Endothelial cell of umbilical vein (primary cell): ENCODE results near the gene MYZAP. TPM values are rescaled to one million over a fixed set of nuclear protein-coding genes. Genes with fewer than 3 reads are reported as not detected.

Experiments
- BruUV-seq: library from RNA; stranded (reverse); fragments of 400-500 nt; replicated peaks from 2 replicates; lab custom pipeline; 2021; lab: Mats Ljungman, UMichigan
- CTCF ChIA-PET: fragments of 300-600, 350-600 bp; sonication (Branson Sonifier 250); formaldehyde crosslinking; loops from one replicate; lab custom pipeline; 2021; ENCODE audit warnings: antibody characterized with exemption, inconsistent platforms; lab: Charles Lee
- POLR2A ChIA-PET: fragments of 300-600, 350-600 bp; sonication (Branson Sonifier 250); formaldehyde crosslinking; loops from one replicate; lab custom pipeline; 2021; ENCODE audit warnings: antibody characterized with exemption, inconsistent platforms; lab: Charles Lee
- DNase-seq: peaks from one replicate; pipeline ENCODE4 v3.0.0-alpha.2; 2011; ENCODE audit warnings: low read depth, low spot score
- FAIRE-seq: peaks from 2 replicates; lab custom pipeline; 2011; peaks lifted over from hg19 to GRCh38; lab: Jason Lieb, UNC
- H2AFZ ChIP-seq: 2 replicates; pipeline ENCODE4 v1.6.0; 2012; ENCODE audit warnings: low read depth, low read length, control low read depth, inconsistent platforms
- H3K27ac ChIP-seq: 2 replicates; pipeline ENCODE4 v1.5.1; 2011; ENCODE audit warnings: low read depth, mild to moderate bottlenecking, control low read depth, low read length, moderate library complexity; ENCODE audit not compliant: insufficient read depth
- H3K27me3 ChIP-seq, 2 experiments: 2 replicates each; pipeline versions ENCODE4 v1.6.0 to v1.6.1; 2011; ENCODE audit warnings: low read length in 2 of 2, mixed read lengths in 1 of 2; ENCODE audit not compliant: control insufficient read depth in 2 of 2, insufficient read depth in 2 of 2
- H3K36me3 ChIP-seq, 2 experiments: 2 replicates in 1 of 2; 3 replicates in 1 of 2; pipeline ENCODE4 v1.5.1; 2011; ENCODE audit warnings: low read length in 2 of 2, mild to moderate bottlenecking in 1 of 2, moderate library complexity in 1 of 2; ENCODE audit not compliant: control insufficient read depth in 2 of 2, insufficient read depth in 2 of 2; ENCODE audit errors: extremely low read depth in 1 of 2
- H3K4me1 ChIP-seq: 3 replicates; pipeline ENCODE4 v1.5.1; 2011; ENCODE audit warnings: mild to moderate bottlenecking, low read length; ENCODE audit not compliant: control insufficient read depth, insufficient read depth; ENCODE audit errors: extremely low read depth
- H3K4me2 ChIP-seq: 2 replicates; pipeline ENCODE4 v1.6.1; 2011; ENCODE audit warnings: low read length, control low read depth, mixed read lengths; ENCODE audit not compliant: insufficient read depth
- H3K4me3 ChIP-seq, 3 experiments: fragments of 200-600 bp in 1 of 3; sonication (generic), shearing (Covaris generic) in 1 of 3; replicated peaks in 1 of 3; 2 replicates each; pipeline ENCODE4 v1.5.1; 2011 to 2016; ENCODE audit warnings: control low read depth in 3 of 3, low read length in 3 of 3, mild to moderate bottlenecking in 2 of 3, inconsistent platforms in 1 of 3, low read depth in 1 of 3, moderate library complexity in 1 of 3; ENCODE audit not compliant: insufficient read depth in 1 of 3
- H3K79me2 ChIP-seq: 2 replicates; pipeline ENCODE4 v1.6.0; 2012; ENCODE audit warnings: low read length, inconsistent platforms; ENCODE audit not compliant: control insufficient read depth, insufficient read depth
- H3K9ac ChIP-seq: replicated peaks from 2 replicates; pipeline ENCODE3; 2011; ENCODE audit warnings: low read length, control low read depth; ENCODE audit not compliant: insufficient read depth; ENCODE audit errors: extremely low read depth
- H3K9me1 ChIP-seq: replicated peaks from 3 replicates; pipeline ENCODE4 v1.6.0; 2011; ENCODE audit warnings: mild to moderate bottlenecking, low read length; ENCODE audit not compliant: control insufficient read depth, insufficient read depth; ENCODE audit errors: extremely low read depth
- H3K9me3 ChIP-seq: replicated peaks from 2 replicates; pipeline ENCODE4 v1.5.1; 2012; ENCODE audit warnings: low read length, inconsistent platforms; ENCODE audit not compliant: control insufficient read depth, insufficient read depth
- H4K20me1 ChIP-seq: replicated peaks from 2 replicates; pipeline ENCODE3; 2011; ENCODE audit warnings: mild to moderate bottlenecking, low read length; ENCODE audit not compliant: control insufficient read depth, insufficient read depth; ENCODE audit errors: extremely low read depth
- CTCF ChIP-seq, 2 donors: IDR thresholded peaks; 1 replicate in 1 of 2; 2 replicates in 1 of 2; pipeline ENCODE4 v1.5.1; 2011; ENCODE audit warnings: low read length in 2 of 2, mild to moderate bottlenecking in 2 of 2, moderate library complexity in 2 of 2, control low read depth in 1 of 2, inconsistent platforms in 1 of 2, low read depth in 1 of 2; ENCODE audit not compliant: insufficient read depth in 1 of 2; ENCODE audit errors: extremely low read depth in 1 of 2
- EZH2 ChIP-seq: IDR thresholded peaks from 2 replicates; pipeline ENCODE4 v1.6.1; 2012; ENCODE audit warnings: borderline replicate concordance, low read depth, mild to moderate bottlenecking, moderate library complexity, low read length, inconsistent platforms; ENCODE audit not compliant: severe bottlenecking
- FOS ChIP-seq: IDR thresholded peaks from 2 replicates; pipeline ENCODE4 v1.6.1; 2011; ENCODE audit warnings: mild to moderate bottlenecking, low read length, moderate library complexity, borderline replicate concordance; ENCODE audit not compliant: insufficient read depth
- GATA2 ChIP-seq: IDR thresholded peaks from 2 replicates; pipeline ENCODE4 v1.7.0; 2011; ENCODE audit warnings: low read depth, mild to moderate bottlenecking, moderate library complexity, mixed read lengths, low read length; ENCODE audit not compliant: insufficient read length, insufficient read depth
- JUN ChIP-seq: IDR thresholded peaks from 2 replicates; pipeline ENCODE4 v1.6.1; 2011; ENCODE audit warnings: borderline replicate concordance, low read depth; ENCODE audit not compliant: insufficient read length, insufficient read depth
- MAX ChIP-seq: IDR thresholded peaks from 2 replicates; pipeline ENCODE4 v1.6.1; 2011; ENCODE audit not compliant: insufficient read depth, insufficient read length
- MYC ChIP-seq: IDR thresholded peaks from one replicate; pipeline ENCODE4 v1.6.1; 2011; ENCODE audit warnings: mild to moderate bottlenecking, low read depth, low read length
- POLR2A ChIP-seq: IDR thresholded peaks from 2 replicates; pipeline ENCODE4 v1.6.1; 2012; ENCODE audit warnings: low read depth, mild to moderate bottlenecking, control low read depth, low read length
- POLR2AphosphoS5 ChIP-seq: IDR thresholded peaks from 2 replicates; pipeline ENCODE4 v1.6.1; 2012; ENCODE audit warnings: low read depth, mild to moderate bottlenecking, control low read depth, low read length, moderate library complexity; ENCODE audit not compliant: insufficient read depth
- dilution Hi-C: fragments of 300-500 bp; cut with MboI; formaldehyde crosslinking; loops from one replicate; pipeline ENCODE4 v1.15.0; 2019; ENCODE audit warnings: low sequenced_read_pairs; ENCODE audit not compliant: extremely low pct_ligation_motif_present
- intact Hi-C: fragments of 100-400 bp; cut with micrococcal nuclease; formaldehyde crosslinking; loops from one replicate; pipeline ENCODE4 v1.10.0; 2022
- polyA plus RNA-seq, 4 experiments: library from polyadenylated mRNA; depleted of rRNA in 3 of 4; stranded (reverse) in 3 of 4; unstranded in 1 of 4; fragments of >200 nt; gene quantifications; 2 replicates each; pipeline versions ENCODE4 v1.2.1 to v1.2.3, GENCODE V29; 2011 to 2012; ENCODE audit warnings: missing spikeins in 1 of 4
- total RNA-seq: library from RNA; stranded (reverse); gene quantifications from 2 replicates; pipeline ENCODE4 v1.2.3, GENCODE V29; 2021

MYZAP gene
- total and polyA plus RNA-seq, 2 donors (not counting 3 experiments of a cell fraction or from before 2014, with no cell fraction given): 6.3 to 8.1 TPM

DNA sequence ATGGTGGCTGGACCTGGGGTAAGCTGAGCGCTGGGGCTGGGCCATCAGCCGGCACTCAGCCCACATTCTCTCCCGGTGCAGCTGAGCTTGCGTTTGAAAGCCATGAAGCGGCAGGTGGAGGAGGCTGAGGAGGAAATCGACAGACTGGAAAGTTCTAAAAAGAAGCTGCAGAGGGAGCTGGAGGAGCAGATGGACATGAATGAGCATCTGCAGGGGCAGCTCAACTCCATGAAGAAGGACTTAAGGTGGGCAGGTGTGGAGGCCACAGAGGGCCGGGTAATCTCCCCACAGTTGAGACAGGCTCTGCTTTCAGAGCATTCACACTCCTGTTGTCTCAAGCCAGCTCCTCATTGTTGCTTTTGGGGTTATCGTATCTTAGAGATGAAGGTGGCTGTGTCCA is 45.7 kb upstream of the MYZAP start:
- Histone ChIP-seq H3K4me3 (no peak overlapping the region), H2AFZ (no peak overlapping the region), H3K9ac (no peak overlapping the region), H3K27ac (no peak overlapping the region), H4K20me1 (no peaks in the 10 kb centered on the region), H3K36me3 (peaks cover 0 to 18% of the 10 kb centered on the region in 2 experiments), H3K9me3 (no peaks in the 10 kb centered on the region), H3K4me1 (peaks cover 7% of the 10 kb centered on the region), H3K79me2 (no peaks in the 10 kb centered on the region), H3K9me1 (no peaks in the 10 kb centered on the region), H3K27me3 (no peaks in the 10 kb centered on the region), H3K4me2 (no peak overlapping the region)
- dilution Hi-C loops (loop anchor here (25.0 kb wide), 1 partner anchor 209 kb away; no protein-coding TSS in a partner anchor), intact Hi-C loops (no loop called here)
- DNase-seq (no peak), FAIRE-seq (no peak)
- ChIA-PET CTCF (interaction anchor here (1.0 to 8.5 kb wide), 8 partner anchors 8 to 206 kb away, joined by 3 to 162 read pairs (median 6); no protein-coding TSS in a partner anchor), POLR2A (no interaction called here)
- no TSS peak for BruUV-seq
- TF ChIP-seq POLR2AphosphoS5 (no peak), MYC (no peak), GATA2 (no peak), MAX (no peak), FOS (no peak), POLR2A (no peak), CTCF (IDR thresholded peaks at IDR 0.05; ENCODE audit: extremely low read depth in 1 of 2, insufficient read depth in 1 of 2, low read depth in 1 of 2, low read length in 2 of 2) (no peak), EZH2 (no peak), JUN (no peak)
